Activated CD4-positive, alpha-beta memory T cell treated with anti-CD3 and anti-CD28 coated beads, Interleukin-2, amount 10 ng/mL, durations not matched to agents 7 days and 5 days (primary cell): Measurements from ENCODE around the gene CCDC88C. TPM values are rescaled to one million over a fixed set of nuclear protein-coding genes. Genes with fewer than 3 reads are reported as not detected.
A peak's percentile ranks its signal among the peaks of the same experiment; 100 is the strongest.

Source experiments
- CTCF ChIA-PET: fragments of 350-600 bp; sonication (Branson Sonifier 250); formaldehyde crosslinking; loops from one replicate; lab custom pipeline; 2021; ENCODE audit warnings: antibody characterized with exemption, inconsistent platforms; lab: Charles Lee
- POLR2A ChIA-PET: fragments of 350-600 bp; sonication (Branson Sonifier 250); formaldehyde crosslinking; loops from one replicate; lab custom pipeline; 2021; ENCODE audit warnings: antibody characterized with exemption; lab: Charles Lee
- DNase-seq: peaks from one replicate; pipeline ENCODE4 v3.0.0-alpha.2; 2020
- H3K27ac Mint-ChIP-seq: one replicate; pipeline ENCODE4 v1.8.0; 2021; ENCODE audit warnings: mild to moderate bottlenecking, mixed read lengths
- H3K27me3 Mint-ChIP-seq: one replicate; pipeline ENCODE4 v1.8.0; 2021; ENCODE audit warnings: mixed read lengths
- H3K36me3 Mint-ChIP-seq: one replicate; pipeline ENCODE4 v1.8.0; 2021; ENCODE audit warnings: low read depth, mixed read lengths
- H3K4me1 Mint-ChIP-seq: one replicate; pipeline ENCODE4 v1.8.0; 2021; ENCODE audit warnings: mixed read lengths
- H3K4me3 Mint-ChIP-seq: one replicate; pipeline ENCODE4 v1.8.0; 2021; ENCODE audit warnings: mild to moderate bottlenecking, mixed read lengths
- H3K9me3 Mint-ChIP-seq: one replicate; pipeline ENCODE4 v1.8.0; 2021; ENCODE audit warnings: mixed read lengths
- total RNA-seq, 2 experiments: library from RNA; stranded (reverse); gene quantifications; one replicate each; pipeline ENCODE4 v1.2.3, GENCODE V29; 2021

The CCDC88C gene
- total RNA-seq, 2 experiments from 2014 or later: 168 to 175 TPM

DNA sequence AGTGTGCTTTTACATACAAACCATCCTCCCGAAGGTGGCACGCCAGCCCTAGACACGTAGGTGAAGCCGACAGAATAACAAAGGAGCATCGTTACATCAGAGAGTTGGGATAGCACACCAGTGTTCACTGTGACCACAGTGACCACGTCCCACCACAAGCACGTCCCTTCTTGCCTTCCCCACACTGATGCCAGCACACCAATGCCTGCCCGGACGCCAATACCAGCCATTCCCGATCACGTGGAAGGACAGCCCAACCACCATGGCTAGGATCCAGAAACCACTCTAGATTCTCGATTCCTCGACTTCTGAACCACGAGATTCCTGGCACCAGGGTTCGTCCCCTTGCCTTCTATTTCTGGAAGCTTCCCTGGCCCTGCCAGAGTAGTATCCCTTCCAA lies 125.1 kb downstream of the CCDC88C start:
- no peak for DNase-seq
- H3K9me3 Mint-ChIP-seq: no peaks in the 10 kb centered on the region
- ChIA-PET POLR2A (interaction anchor here (1.1 to 1.2 kb wide), 2 partner anchors 11 to 18 kb away, joined by 3 read pairs; no protein-coding TSS in a partner anchor), CTCF (no interaction called here)
- no peak overlapping the region for H3K27ac Mint-ChIP-seq
- H3K27me3 Mint-ChIP-seq: no peaks in the 10 kb centered on the region
- no peak overlapping the region for H3K4me3 Mint-ChIP-seq
- peaks cover 90% of the 10 kb centered on the region for H3K36me3 Mint-ChIP-seq
- H3K4me1 Mint-ChIP-seq: peaks cover 12% of the 10 kb centered on the region

DNA sequence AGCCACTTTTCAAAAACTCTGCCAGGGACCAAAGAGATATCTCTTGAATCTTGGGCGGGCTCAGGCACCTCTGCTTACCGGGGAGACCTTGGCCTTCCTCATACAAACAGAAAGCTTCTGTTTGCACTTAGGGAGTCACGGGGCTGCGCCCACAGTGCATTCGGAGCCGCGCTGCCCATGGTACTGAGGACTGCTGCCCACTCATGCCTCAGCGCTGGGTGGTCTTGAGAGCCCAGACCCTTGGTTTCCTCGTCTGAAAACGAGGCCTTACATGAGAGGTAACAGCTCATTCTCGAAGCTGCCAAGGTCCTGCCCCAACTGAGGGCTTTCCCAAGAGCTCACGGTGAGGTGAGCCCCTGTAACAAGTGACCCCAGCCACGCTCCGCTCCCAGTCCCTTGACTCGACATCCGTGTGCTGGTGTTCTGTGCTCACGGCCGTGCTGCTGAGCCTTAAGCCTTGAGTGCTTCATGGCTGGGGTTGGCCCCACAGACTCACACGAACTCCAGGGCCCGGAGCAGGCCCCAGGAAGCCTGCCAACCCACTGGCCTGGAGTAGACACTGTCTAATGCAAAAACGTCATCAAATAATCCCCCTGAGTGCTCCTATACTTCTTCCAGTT lies 125.7 kb downstream of the CCDC88C start:
- Mint-ChIP-seq H3K4me1 (peaks cover 12% of the 10 kb centered on the region), H3K27ac (no peak overlapping the region), H3K27me3 (no peaks in the 10 kb centered on the region), H3K36me3 (peaks cover 87% of the 10 kb centered on the region), H3K9me3 (no peaks in the 10 kb centered on the region), H3K4me3 (no peak overlapping the region)
- ChIA-PET POLR2A (interaction anchor here (1.6 kb wide), 1 partner anchor 48 kb away, joined by 6 read pairs; the partner anchor contains the start of gene GPR68), CTCF (interaction anchor here (2.0 kb wide), 1 partner anchor 136 kb away, joined by 4 read pairs; no protein-coding TSS in a partner anchor)
- DNase-seq: no peak

DNA sequence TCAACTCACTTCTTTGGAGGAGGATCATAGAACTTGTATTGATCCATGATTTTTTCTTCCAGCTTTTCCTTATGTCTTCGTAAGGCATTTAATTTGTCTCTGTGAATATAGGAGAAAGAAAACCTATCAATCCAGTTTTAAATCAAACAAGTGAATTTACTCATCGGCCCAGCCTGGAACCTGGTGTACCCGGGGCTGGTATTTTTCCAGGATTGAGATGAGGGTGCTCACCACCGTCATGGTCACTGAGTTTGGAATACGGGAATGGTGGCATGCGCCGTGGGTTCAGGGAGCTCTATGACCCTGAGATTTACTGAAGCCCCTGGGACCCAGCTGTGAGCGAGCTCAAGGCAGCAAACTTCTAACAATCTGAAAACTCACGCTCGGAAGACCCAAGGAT lies 126.6 kb downstream of the CCDC88C start:
- H3K4me3 Mint-ChIP-seq: no peak overlapping the region
- ChIA-PET POLR2A (interaction anchor here (0.6 to 1.6 kb wide), 3 partner anchors 41 to 86 kb away, joined by 3 to 6 read pairs (median 4); partner anchors contain the start of gene GPR68), CTCF (interaction anchor here (2.0 kb wide), 1 partner anchor 137 kb away, joined by 4 read pairs; no protein-coding TSS in a partner anchor)
- no peaks in the 10 kb centered on the region for H3K27me3 Mint-ChIP-seq
- H3K9me3 Mint-ChIP-seq: no peaks in the 10 kb centered on the region
- peaks cover 87% of the 10 kb centered on the region for H3K36me3 Mint-ChIP-seq
- H3K4me1 Mint-ChIP-seq: peaks cover 17% of the 10 kb centered on the region
- no peak for DNase-seq
- no peak overlapping the region for H3K27ac Mint-ChIP-seq

DNA sequence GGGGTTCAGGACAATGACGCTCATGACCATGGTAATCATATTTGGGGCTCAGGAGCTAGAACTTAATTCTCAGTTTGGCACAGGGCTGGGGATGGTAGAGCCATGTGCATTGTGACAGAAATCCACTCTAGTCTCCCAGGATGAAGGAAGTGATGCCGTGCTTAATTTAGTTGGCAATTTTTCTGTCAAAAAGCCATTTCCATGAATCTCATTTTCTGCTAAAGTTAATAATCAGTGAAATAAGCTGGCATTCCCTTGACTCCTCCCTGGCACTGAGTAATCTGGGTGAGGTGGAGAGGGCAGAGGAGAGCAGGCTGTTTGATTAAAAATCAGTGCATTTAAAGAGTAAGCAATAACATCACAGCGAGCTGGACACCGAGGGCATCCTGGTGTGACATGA lies 128.2 kb downstream of the CCDC88C start:
- peaks cover 91% of the 10 kb centered on the region for H3K36me3 Mint-ChIP-seq
- H3K27me3 Mint-ChIP-seq: no peaks in the 10 kb centered on the region
- no peaks in the 10 kb centered on the region for H3K9me3 Mint-ChIP-seq
- ChIA-PET CTCF (interaction anchor here (8.4 kb wide), 1 partner anchor 113 kb away, joined by 136 read pairs; no protein-coding TSS in a partner anchor), POLR2A (no interaction called here)
- no peak overlapping the region for H3K4me3 Mint-ChIP-seq
- peaks cover 24% of the 10 kb centered on the region for H3K4me1 Mint-ChIP-seq
- H3K27ac Mint-ChIP-seq: no peak overlapping the region
- no peak for DNase-seq

DNA sequence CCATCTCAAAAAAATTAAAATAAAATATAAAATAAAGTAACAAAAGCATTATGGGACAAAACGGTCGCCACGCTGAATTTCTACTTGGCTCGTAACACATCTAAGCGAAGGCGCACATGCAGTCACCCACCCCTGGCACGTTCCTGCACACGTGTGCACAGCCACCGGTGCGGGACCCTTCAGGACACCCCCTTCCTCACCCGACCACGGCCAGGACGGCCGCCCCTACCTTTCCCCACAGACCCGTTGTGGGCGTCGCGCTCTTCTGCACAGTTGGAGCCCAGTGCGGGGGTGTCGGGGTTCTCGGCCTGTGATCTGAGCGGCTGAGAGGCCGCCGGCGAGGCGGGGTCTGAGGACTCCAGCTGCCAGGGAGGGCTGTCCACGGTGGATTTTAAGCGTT lies 128.7 kb downstream of the CCDC88C start:
- no peaks in the 10 kb centered on the region for H3K9me3 Mint-ChIP-seq
- DNase-seq: no peak
- no peak overlapping the region for H3K27ac Mint-ChIP-seq
- no peak overlapping the region for H3K4me3 Mint-ChIP-seq
- H3K27me3 Mint-ChIP-seq: no peaks in the 10 kb centered on the region
- H3K4me1 Mint-ChIP-seq: peaks cover 23% of the 10 kb centered on the region
- POLR2A ChIA-PET: interaction anchor here (1.3 kb wide), 1 partner anchor 9 kb away, joined by 3 read pairs; no protein-coding TSS in a partner anchor
- CTCF ChIA-PET: interaction anchor here (2.0 to 8.4 kb wide), 4 partner anchors 11 to 386 kb away, joined by 4 to 136 read pairs (median 12); no protein-coding TSS in a partner anchor
- H3K36me3 Mint-ChIP-seq: peaks cover 91% of the 10 kb centered on the region

DNA sequence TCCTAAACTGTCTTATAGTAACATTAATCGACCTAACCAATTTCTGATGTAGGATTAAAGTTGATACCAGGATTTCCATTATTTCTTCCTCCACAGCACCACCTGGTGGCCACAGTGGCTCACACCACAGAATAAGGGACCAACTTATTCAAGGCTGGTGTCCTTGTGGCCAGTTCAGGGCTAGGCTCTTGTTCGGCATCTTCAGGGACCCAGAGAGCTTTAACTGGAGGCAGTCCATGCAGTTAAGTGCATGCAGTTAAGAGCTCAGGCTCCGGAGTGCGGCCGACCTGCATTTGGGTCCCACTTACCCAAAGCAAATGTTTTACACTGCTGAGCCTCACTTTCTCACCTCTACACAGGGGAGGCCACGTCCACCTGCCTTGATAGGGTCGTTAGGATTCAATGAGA lies 131.1 kb downstream of the CCDC88C start:
- Mint-ChIP-seq H3K27ac (peak overlapping the region; percentile 59), H3K36me3 (peaks cover 93% of the 10 kb centered on the region), H3K27me3 (no peaks in the 10 kb centered on the region), H3K4me1 (peaks cover 17% of the 10 kb centered on the region), H3K9me3 (no peaks in the 10 kb centered on the region), H3K4me3 (no peak overlapping the region)
- CTCF ChIA-PET: interaction anchor here (1.0 to 8.4 kb wide), 13 partner anchors 9 to 384 kb away, joined by 3 to 136 read pairs (median 6); partner anchors contain the start of gene GPR68
- peak; percentile 85 for DNase-seq
- POLR2A ChIA-PET: interaction anchor here (0.6 to 3.8 kb wide), 7 partner anchors 22 to 129 kb away, joined by 3 to 25 read pairs (median 4); partner anchors contain the start of gene GPR68

DNA sequence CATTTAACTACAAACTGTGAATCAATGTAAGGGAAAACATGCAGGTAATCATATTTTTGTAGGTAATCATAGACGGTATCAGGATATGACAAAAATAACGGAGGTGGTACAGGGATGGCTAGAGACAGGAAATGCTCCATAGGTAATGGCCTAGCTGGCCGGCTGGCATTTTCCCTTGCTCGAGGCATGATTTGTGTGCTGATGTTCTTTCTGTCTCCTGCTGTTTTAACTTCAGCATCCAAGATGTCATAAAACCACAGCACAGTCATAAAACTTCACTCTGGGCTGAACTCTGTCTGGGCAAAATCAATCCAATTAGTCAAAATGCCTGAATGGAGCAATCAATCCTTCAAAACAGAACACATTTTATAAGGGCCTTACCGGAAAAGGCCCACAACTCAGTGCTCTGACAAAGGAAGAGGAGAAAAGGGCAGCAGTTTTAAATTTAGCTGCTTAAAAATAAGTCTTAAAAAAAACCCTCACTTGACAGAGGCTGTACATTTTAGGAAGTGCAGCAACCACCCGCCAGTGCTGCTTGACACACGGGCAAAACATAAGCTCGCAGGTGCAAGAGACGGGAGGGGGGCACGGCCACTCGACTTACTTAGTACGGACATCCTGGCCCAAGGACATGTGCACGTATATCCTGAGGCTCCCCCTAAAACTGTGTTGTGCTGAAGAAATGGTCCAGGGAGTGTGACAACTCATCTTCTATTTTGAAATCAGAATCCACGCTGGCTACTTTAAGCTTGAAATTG lies 132.7 kb downstream of the CCDC88C start:
- Mint-ChIP-seq H3K4me3 (no peak overlapping the region), H3K9me3 (no peaks in the 10 kb centered on the region), H3K4me1 (peaks cover 17% of the 10 kb centered on the region), H3K27me3 (no peaks in the 10 kb centered on the region), H3K36me3 (peaks cover 83% of the 10 kb centered on the region), H3K27ac (peak overlapping the region; percentile 2)
- DNase-seq: no peak
- ChIA-PET CTCF (interaction anchor here (1.0 to 8.4 kb wide), 8 partner anchors 10 to 382 kb away, joined by 3 to 136 read pairs (median 4); partner anchors contain the start of gene GPR68), POLR2A (interaction anchor here (1.2 to 3.8 kb wide), 5 partner anchors 20 to 108 kb away, joined by 3 to 25 read pairs (median 4); partner anchors contain the start of gene GPR68)

DNA sequence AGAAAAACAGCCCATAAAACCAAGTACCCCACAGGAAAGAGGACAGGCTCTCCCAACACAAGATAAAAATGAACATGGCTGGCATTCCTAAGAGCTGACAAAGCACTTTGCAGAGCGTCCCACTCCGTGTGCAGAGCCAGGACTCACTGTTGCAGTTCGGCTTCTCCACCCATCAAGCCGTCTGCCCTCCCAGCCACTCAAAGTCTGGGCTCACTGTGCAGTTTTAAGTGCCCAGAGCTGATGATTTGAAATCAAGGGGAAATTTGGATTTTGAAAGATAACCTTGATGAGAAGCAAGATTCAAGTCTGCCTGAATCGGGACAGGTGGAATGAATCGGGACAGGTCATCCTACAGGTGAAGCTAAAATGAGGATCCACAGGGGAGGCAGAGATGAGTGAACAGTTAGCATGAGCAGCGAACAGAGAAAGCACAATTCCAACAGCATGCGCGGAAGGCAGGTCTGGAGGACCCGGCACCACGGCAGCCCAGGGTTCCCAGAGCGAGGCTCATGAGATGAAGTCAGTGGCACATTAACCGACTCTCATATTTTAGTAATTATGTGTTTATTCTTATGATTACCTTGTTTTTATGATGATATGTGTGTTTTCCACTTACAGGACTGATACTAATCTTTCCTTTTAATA lies 133.4 kb downstream of the CCDC88C start:
- ChIA-PET POLR2A (interaction anchor here (1.3 to 3.8 kb wide), 2 partner anchors 28 to 40 kb away, joined by 3 to 25 read pairs; partner anchors contain the start of gene GPR68), CTCF (interaction anchor here (1.3 to 8.4 kb wide), 3 partner anchors 35 to 382 kb away, joined by 3 to 136 read pairs (median 5); no protein-coding TSS in a partner anchor)
- Mint-ChIP-seq H3K9me3 (no peaks in the 10 kb centered on the region), H3K27ac (no peak overlapping the region), H3K36me3 (peaks cover 85% of the 10 kb centered on the region), H3K27me3 (no peaks in the 10 kb centered on the region), H3K4me1 (peaks cover 17% of the 10 kb centered on the region), H3K4me3 (no peak overlapping the region)
- no peak for DNase-seq

DNA sequence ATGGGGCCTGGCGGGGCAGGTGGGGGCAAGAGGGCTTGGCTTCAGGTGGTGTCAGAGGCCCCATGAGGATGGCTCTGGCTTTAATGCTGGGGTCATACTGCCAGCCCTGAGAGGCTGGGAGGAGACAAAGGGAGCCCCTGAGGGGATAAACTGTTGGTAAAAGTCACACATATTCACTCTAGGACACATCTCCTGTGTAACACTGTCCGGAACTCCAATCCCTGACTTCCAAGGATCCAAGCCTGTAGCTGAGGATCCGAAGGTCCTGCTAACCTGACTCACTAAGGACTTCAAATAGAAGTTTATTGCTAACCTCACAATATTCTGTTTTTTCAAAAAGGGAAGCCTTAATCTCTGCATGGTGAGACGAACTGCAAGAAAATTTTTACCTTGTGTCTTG lies 134.0 kb downstream of the CCDC88C start:
- Mint-ChIP-seq H3K27ac (no peak overlapping the region), H3K9me3 (no peaks in the 10 kb centered on the region), H3K27me3 (no peaks in the 10 kb centered on the region), H3K4me1 (peaks cover 17% of the 10 kb centered on the region), H3K4me3 (no peak overlapping the region), H3K36me3 (peaks cover 83% of the 10 kb centered on the region)
- POLR2A ChIA-PET: no interaction called here
- CTCF ChIA-PET: interaction anchor here (8.4 kb wide), 1 partner anchor 108 kb away, joined by 136 read pairs; no protein-coding TSS in a partner anchor
- no peak for DNase-seq

DNA sequence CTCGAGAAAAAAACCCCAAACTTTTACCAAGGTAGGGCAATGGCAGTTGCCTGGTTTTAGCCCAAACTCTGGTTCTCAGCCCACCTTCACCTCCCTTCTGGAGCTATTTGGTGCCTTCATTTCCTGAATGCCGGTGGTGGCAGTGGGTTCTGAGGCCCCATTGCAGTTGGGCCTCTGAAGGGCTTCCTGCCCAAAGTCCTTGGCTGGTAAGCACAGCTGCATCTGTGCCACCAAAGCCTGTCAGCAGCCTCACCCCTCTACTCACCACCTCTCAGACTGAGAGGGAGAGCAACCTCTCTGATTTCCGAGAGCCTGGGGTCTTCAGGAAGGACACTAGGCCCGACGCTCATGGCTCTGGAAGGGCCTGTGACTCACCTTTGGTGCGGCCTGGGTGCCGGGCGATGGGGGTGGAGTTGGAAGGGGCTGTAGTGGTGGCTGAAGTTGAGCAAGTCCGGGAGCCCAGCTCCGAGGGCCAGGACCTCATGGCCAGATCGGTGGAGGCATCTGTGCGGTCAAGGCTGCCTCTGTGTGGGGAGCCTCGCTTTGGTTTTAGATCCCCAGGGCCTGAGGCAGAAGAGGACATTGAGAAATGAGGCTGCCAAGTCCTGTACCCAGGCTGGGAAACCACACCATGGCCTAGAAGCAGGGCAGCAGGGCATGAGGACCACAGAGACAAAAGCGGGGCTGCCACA lies 134.5 kb downstream of the CCDC88C start:
- POLR2A ChIA-PET: no interaction called here
- no peak overlapping the region for H3K4me3 Mint-ChIP-seq
- peaks cover 84% of the 10 kb centered on the region for H3K36me3 Mint-ChIP-seq
- H3K27ac Mint-ChIP-seq: peak overlapping the region; percentile 52
- DNase-seq: no peak
- H3K9me3 Mint-ChIP-seq: no peaks in the 10 kb centered on the region
- H3K4me1 Mint-ChIP-seq: peaks cover 17% of the 10 kb centered on the region
- CTCF ChIA-PET: interaction anchor here (8.4 kb wide), 1 partner anchor 107 kb away, joined by 136 read pairs; no protein-coding TSS in a partner anchor
- H3K27me3 Mint-ChIP-seq: no peaks in the 10 kb centered on the region

DNA sequence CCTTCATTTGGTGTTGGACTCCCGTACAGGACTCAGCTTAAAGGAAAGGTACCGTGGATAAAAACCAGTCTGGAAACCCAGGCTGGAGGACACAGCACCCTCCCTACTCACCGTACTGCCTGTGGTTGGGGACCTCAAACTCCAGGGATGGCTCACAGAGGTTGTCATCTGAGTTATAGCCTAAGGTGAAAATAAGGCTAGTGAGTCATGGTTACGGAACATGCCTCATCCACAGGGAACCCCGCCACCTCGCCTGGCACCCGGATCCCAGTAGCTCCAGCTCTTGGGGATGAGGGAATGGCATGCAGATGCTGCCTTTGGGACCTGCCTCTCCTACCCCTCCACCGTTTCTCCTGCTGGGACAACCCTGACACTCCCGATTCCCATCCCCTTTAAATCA lies 136.3 kb downstream of the CCDC88C start:
- no peaks in the 10 kb centered on the region for H3K9me3 Mint-ChIP-seq

More for the DNA sequence above, 136.3 kb downstream of the CCDC88C start:
- H3K4me1 Mint-ChIP-seq: peaks cover 14% of the 10 kb centered on the region
- peaks cover 85% of the 10 kb centered on the region for H3K36me3 Mint-ChIP-seq
- POLR2A ChIA-PET: interaction anchor here (0.7 to 1.9 kb wide), 6 partner anchors 11 to 40 kb away, joined by 3 to 5 read pairs (median 4); no protein-coding TSS in a partner anchor
- H3K4me3 Mint-ChIP-seq: no peak overlapping the region
- no peak overlapping the region for H3K27ac Mint-ChIP-seq
- CTCF ChIA-PET: interaction anchor here (1.0 to 2.2 kb wide), 3 partner anchors 40 to 108 kb away, joined by 3 to 10 read pairs (median 4); no protein-coding TSS in a partner anchor
- no peaks in the 10 kb centered on the region for H3K27me3 Mint-ChIP-seq
- DNase-seq: no peak
